Activated CD4-positive, alpha-beta T cell treated with anti-CD3 and anti-CD28 coated beads, Interleukin-2, amount 10 ng/mL, durations not matched to agents 24 days and 14 days (primary cell): ENCODE results near the gene VENTX. TPM values are rescaled to one million over a fixed set of nuclear protein-coding genes. Genes with fewer than 3 reads are reported as not detected.

Source experiments
- DNase-seq: peaks from one replicate; pipeline ENCODE4 v3.0.0; 2022
- H3K27ac Mint-ChIP-seq: one replicate; pipeline ENCODE4 v1.8.0; 2022; ENCODE audit warnings: mild to moderate bottlenecking, mixed read lengths
- H3K27me3 Mint-ChIP-seq: one replicate; pipeline ENCODE4 v1.8.0; 2022; ENCODE audit warnings: mixed read lengths
- H3K36me3 Mint-ChIP-seq: one replicate; pipeline ENCODE4 v1.8.0; 2022; ENCODE audit warnings: low read depth, mild to moderate bottlenecking, mixed read lengths
- H3K4me1 Mint-ChIP-seq: one replicate; pipeline ENCODE4 v1.8.0; 2021; ENCODE audit warnings: mixed read lengths
- H3K4me3 Mint-ChIP-seq: one replicate; pipeline ENCODE4 v1.8.0; 2022; ENCODE audit warnings: mild to moderate bottlenecking, moderate library complexity, mixed read lengths
- H3K9me3 Mint-ChIP-seq: one replicate; pipeline ENCODE4 v1.8.0; 2021; ENCODE audit warnings: mixed read lengths
- intact Hi-C: fragments of 100-400 bp; cut with micrococcal nuclease; formaldehyde crosslinking; loops from one replicate; pipeline ENCODE4 v1.15.1; 2023
- total RNA-seq: library from RNA; stranded (reverse); gene quantifications from 2 replicates; pipeline ENCODE4 v1.2.3, GENCODE V29; 2022

Gene VENTX, protein sequence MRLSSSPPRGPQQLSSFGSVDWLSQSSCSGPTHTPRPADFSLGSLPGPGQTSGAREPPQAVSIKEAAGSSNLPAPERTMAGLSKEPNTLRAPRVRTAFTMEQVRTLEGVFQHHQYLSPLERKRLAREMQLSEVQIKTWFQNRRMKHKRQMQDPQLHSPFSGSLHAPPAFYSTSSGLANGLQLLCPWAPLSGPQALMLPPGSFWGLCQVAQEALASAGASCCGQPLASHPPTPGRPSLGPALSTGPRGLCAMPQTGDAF
- total RNA-seq = not detected in 2 replicates

GRCh38 chr10:133237588-133238465, at the start of gene VENTX:
VENTX (plus strand) TSS chr10:133237855; CDS start chr10:133237915, 60 bp downstream.
- no peak within 1 kb of the TSS for H3K4me3 Mint-ChIP-seq
- intact Hi-C loops = no loop called here
- no peak within 1 kb of the TSS for H3K27ac Mint-ChIP-seq
- no peaks in the 10 kb centered on the region for H3K9me3 Mint-ChIP-seq
- DNase-seq = no peak
- H3K27me3 Mint-ChIP-seq = peaks cover 56% of the 10 kb centered on the region
- peaks cover 13% of the 10 kb centered on the region for H3K4me1 Mint-ChIP-seq
- no peaks in the 10 kb centered on the region for H3K36me3 Mint-ChIP-seq

- Mint-ChIP-seq H3K4me1 (no peaks in the 10 kb centered on the region), H3K36me3 (no peaks in the 10 kb centered on the region), H3K9me3 (no peaks in the 10 kb centered on the region), H3K27ac (no peak overlapping the region), H3K27me3 (peaks cover 5% of the 10 kb centered on the region), H3K4me3 (no peak overlapping the region)
- intact Hi-C loops = no loop called here
- DNase-seq = no peak
These were observed 49.6 kb upstream of the VENTX start for GRCh38 chr10:133187906-133188681.

- intact Hi-C loops = no loop called here
- H3K27me3 Mint-ChIP-seq = peaks cover 11% of the 10 kb centered on the region
- H3K9me3 Mint-ChIP-seq = no peaks in the 10 kb centered on the region
- no peaks in the 10 kb centered on the region for H3K4me1 Mint-ChIP-seq
- H3K27ac Mint-ChIP-seq = no peak overlapping the region
- no peak overlapping the region for H3K4me3 Mint-ChIP-seq
- H3K36me3 Mint-ChIP-seq = no peaks in the 10 kb centered on the region
- no peak for DNase-seq
These were observed 48.4 kb upstream of the VENTX start for GRCh38 chr10:133189256-133189655.

- Mint-ChIP-seq H3K4me3 (no peak overlapping the region), H3K27ac (no peak overlapping the region), H3K27me3 (peaks cover 11% of the 10 kb centered on the region), H3K9me3 (no peaks in the 10 kb centered on the region), H3K36me3 (no peaks in the 10 kb centered on the region), H3K4me1 (no peaks in the 10 kb centered on the region)
- intact Hi-C loops = no loop called here
- no peak for DNase-seq
These were observed 47.9 kb upstream of the VENTX start for GRCh38 chr10:133189726-133190125.

DNA sequence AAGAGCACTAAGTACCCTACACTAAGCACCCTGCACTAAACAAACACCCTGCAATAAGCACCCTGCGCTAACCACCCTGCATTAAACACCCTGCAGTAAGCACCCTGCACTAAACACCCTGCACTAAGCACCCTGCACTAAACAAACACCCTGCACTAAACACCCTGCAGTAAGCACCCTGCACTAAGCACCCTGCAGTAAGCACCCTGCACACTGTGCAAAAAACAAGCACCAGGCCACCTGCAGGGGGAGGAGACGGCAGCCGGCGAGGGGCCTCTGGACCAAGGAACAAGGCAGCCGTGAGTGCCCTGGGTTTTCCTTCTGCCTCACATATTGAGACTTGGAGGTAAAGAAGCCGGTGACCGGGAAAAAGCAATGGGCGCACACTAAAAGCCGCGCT, 47.4 kb upstream of the VENTX start:
- H3K4me3 Mint-ChIP-seq = no peak overlapping the region

GRCh38 chr10:133191651-133192050, 46.0 kb upstream of the VENTX start:
- Mint-ChIP-seq H3K9me3 (no peaks in the 10 kb centered on the region), H3K4me3 (no peak overlapping the region), H3K4me1 (no peaks in the 10 kb centered on the region), H3K27ac (no peak overlapping the region), H3K27me3 (peaks cover 11% of the 10 kb centered on the region), H3K36me3 (no peaks in the 10 kb centered on the region)
- intact Hi-C loops = no loop called here
- no peak for DNase-seq

More for the DNA sequence above, 47.4 kb upstream of the VENTX start:
- Mint-ChIP-seq H3K36me3 (no peaks in the 10 kb centered on the region), H3K27me3 (peaks cover 11% of the 10 kb centered on the region), H3K4me1 (no peaks in the 10 kb centered on the region), H3K27ac (no peak overlapping the region), H3K9me3 (no peaks in the 10 kb centered on the region)
- intact Hi-C loops = no loop called here
- DNase-seq = no peak

- no peaks in the 10 kb centered on the region for H3K4me1 Mint-ChIP-seq
- DNase-seq = no peak
- no peaks in the 10 kb centered on the region for H3K36me3 Mint-ChIP-seq
- H3K27me3 Mint-ChIP-seq = peaks cover 11% of the 10 kb centered on the region
- intact Hi-C loops = no loop called here
- no peaks in the 10 kb centered on the region for H3K9me3 Mint-ChIP-seq
- no peak overlapping the region for H3K4me3 Mint-ChIP-seq
- no peak overlapping the region for H3K27ac Mint-ChIP-seq
These were observed 43.5 kb upstream of the VENTX start for GRCh38 chr10:133194151-133194550.

DNA sequence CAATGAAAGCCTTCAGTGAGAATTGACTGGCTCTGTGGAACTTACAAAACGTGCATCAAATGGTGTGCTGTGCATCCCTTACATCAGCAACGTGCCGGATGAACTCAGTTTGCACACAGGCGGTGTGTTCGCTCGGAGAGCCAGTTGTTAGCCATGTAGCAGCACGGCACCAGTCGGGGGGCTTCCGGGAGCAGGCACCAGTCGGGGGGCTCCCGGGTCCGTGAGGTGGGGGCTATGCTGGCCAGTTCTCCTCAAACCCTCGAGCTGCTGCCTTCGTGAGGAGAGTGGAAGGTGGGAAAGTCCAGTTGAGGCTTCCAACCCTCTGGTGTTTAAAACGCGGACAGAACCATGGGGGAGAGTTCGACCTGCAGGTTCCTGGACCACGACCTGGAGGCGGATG, 42.6 kb upstream of the VENTX start:
- no peak overlapping the region for H3K27ac Mint-ChIP-seq
- peaks cover 11% of the 10 kb centered on the region for H3K27me3 Mint-ChIP-seq
- intact Hi-C loops = no loop called here
- no peak overlapping the region for H3K4me3 Mint-ChIP-seq
- no peaks in the 10 kb centered on the region for H3K9me3 Mint-ChIP-seq
- DNase-seq = no peak
- H3K36me3 Mint-ChIP-seq = no peaks in the 10 kb centered on the region
- no peaks in the 10 kb centered on the region for H3K4me1 Mint-ChIP-seq

DNA sequence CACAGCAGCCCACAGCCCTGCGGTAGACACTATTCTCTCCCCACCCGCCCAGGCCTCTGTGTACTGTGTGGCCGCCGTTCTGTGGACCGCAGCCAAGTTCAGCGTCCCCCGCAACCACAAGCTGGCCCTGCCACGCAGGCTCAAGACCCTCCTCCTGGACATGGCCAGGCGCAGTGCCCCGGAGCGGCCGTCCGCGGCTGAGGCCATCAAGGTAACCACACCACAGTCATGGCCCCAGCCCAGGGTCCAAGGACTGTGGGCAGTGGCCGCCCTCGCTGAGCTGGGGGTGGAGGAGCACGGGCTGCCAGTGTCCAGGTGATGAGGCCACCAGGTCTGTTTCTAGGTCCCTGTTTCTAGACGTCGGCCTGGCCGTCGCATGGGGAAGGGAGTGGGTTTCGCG, 42.0 kb upstream of the VENTX start:
- H3K36me3 Mint-ChIP-seq = no peaks in the 10 kb centered on the region
- no peak for DNase-seq
- intact Hi-C loops = no loop called here
- H3K4me1 Mint-ChIP-seq = no peaks in the 10 kb centered on the region
- H3K9me3 Mint-ChIP-seq = no peaks in the 10 kb centered on the region
- H3K27ac Mint-ChIP-seq = no peak overlapping the region
- no peak overlapping the region for H3K4me3 Mint-ChIP-seq
- H3K27me3 Mint-ChIP-seq = peaks cover 11% of the 10 kb centered on the region

DNA sequence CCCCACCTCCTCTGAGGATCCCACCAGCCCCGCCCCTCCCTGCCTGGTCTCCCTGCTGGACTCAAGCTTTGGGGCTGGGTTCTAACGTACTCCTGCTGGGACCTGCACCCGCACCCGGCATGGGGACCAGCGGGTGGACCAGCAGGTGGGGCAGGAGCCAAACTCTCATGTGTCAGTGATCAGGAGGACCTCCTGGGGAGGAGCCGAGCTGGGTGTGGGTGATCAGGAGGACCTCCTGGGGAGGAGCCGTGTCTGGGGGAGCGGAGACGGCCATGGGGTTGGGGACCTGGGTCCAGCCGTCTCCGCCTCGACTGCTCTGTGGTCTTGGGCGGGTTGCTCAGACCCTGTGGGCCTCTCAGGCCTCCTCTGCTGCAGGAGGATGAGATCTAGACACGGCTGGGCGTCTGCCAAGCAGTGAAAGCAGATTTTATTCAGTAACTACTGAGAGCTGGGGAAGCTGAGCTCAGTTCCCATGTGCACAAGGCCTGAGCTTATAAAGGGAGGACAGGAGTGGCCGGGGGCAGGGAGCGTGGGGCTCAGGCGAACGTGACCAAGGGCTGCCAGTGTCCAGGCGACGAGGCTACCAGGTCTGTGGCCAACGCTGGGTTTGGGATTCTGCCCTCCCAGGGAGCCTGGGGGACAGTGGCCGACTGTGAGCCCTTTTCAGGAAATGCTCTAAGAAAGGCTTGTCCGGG, 41.3 kb upstream of the VENTX start:
- no peak for DNase-seq
- intact Hi-C loops = no loop called here
- H3K27ac Mint-ChIP-seq = no peak overlapping the region
- no peaks in the 10 kb centered on the region for H3K4me1 Mint-ChIP-seq
- H3K9me3 Mint-ChIP-seq = no peaks in the 10 kb centered on the region
- no peaks in the 10 kb centered on the region for H3K36me3 Mint-ChIP-seq
- peaks cover 11% of the 10 kb centered on the region for H3K27me3 Mint-ChIP-seq
- no peak overlapping the region for H3K4me3 Mint-ChIP-seq

DNA sequence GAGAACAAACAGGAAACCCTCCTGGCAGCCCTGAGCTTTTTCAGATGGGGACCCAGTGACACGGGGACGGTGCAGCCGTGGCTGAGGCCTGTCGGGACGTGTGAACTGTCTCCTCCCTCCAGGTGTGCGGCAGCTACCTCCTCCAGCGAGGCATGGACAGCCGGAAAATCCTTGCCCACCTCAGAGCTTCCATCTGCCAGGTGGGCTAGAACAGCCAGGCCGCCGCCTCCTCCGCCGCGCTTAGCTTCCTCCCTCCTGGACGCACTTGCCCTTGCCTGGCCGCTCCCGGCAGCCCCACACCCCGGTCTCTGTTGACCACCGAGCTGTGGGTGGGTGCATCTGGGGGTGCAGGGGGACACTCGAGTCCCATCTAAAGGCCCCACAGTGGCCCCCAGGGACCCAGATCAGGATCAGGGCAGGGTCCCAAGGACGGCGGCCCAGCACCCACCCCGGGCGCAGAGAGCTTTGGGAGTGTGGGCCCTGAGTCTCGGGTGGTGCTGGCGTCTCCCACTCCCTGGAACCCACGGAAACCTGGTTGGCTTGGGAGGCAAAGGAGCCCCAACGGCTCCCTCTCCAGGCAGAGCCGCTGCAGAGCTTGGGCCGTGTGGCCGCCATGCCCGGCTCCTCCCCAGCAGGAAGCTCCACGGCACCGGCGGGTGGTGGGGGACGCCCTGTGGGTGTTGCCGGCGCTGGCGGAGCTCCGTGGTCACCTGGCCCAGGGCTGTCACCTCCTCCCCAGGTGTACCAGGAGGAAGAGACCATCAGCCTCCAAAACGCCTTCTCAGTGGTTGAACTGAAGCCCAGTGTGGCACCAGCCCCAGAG, 40.5 kb upstream of the VENTX start:
- H3K27me3 Mint-ChIP-seq = peaks cover 9% of the 10 kb centered on the region
- intact Hi-C loops = no loop called here
- H3K4me1 Mint-ChIP-seq = no peaks in the 10 kb centered on the region
- no peak for DNase-seq
- H3K4me3 Mint-ChIP-seq = no peak overlapping the region
- no peaks in the 10 kb centered on the region for H3K9me3 Mint-ChIP-seq
- no peak overlapping the region for H3K27ac Mint-ChIP-seq
- H3K36me3 Mint-ChIP-seq = no peaks in the 10 kb centered on the region

DNA sequence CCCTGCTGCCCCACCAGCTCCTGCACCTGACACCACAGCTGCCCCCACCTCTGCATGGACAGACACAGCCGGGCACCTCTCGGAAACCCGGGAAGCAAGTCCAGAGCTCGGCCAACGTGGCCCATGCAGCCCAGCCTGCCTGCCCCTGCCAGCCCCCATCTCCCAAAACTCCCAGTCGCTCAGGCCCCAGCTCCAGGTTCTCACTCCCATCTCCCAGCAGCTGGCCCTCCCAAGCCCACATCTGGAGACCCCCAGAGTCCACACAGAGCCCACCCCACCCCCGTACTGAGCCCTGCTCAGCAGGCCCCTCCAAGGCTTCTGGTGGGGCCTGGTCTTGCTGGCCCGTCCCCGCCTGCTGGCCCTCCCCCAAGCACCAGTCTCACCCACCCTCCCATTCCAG, 39.9 kb upstream of the VENTX start:
- no peak overlapping the region for H3K27ac Mint-ChIP-seq
- intact Hi-C loops = no loop called here
- H3K9me3 Mint-ChIP-seq = no peaks in the 10 kb centered on the region
- no peak overlapping the region for H3K4me3 Mint-ChIP-seq
- no peaks in the 10 kb centered on the region for H3K4me1 Mint-ChIP-seq
- H3K36me3 Mint-ChIP-seq = no peaks in the 10 kb centered on the region
- H3K27me3 Mint-ChIP-seq = peaks cover 7% of the 10 kb centered on the region
- DNase-seq = no peak

DNA sequence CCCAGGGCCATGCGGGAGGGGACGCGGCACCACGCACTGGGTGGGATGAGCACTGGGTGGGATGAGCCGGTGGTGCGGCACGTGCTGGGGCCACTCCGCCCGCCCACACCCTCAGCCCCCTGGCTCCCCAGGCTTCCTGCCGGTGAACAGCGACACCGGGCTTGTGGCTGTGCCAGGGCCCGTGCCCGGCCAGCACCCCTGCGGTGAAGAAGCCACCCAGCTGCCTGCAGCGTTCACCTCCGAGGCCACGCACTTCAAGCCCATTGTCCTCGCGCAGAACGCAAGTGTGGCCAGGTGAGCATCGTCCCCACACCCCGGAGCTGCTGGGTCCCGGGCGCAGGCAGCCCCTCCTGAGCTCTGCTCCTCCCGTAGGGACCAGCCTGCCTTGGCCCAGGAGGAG, 39.4 kb upstream of the VENTX start:
- H3K4me1 Mint-ChIP-seq = no peaks in the 10 kb centered on the region
- no peaks in the 10 kb centered on the region for H3K9me3 Mint-ChIP-seq
- intact Hi-C loops = no loop called here
- DNase-seq = no peak
- H3K27me3 Mint-ChIP-seq = peaks cover 7% of the 10 kb centered on the region
- H3K27ac Mint-ChIP-seq = no peak overlapping the region
- no peaks in the 10 kb centered on the region for H3K36me3 Mint-ChIP-seq
- H3K4me3 Mint-ChIP-seq = no peak overlapping the region
